ENCODE measurements around the gene RRP36. TPM values are rescaled to one million over a fixed set of nuclear protein-coding genes. Genes with fewer than 3 reads are reported as not detected.

The RRP36 gene
- 59.3 and 85.0 TPM in 2 replicates for total RNA-seq

GRCh38 chr6:43021270-43022047, at the start of gene RRP36:
RRP36 (plus strand) TSS chr6:43021623; CDS start chr6:43021655, 32 bp downstream.

GRCh38 chr6:42978839-42979522, 42.4 kb upstream of the RRP36 start, which contains the start of gene PEX6:
PEX6 (minus strand) TSS chr6:42979181; CDS start chr6:42979150, 31 bp downstream.

GRCh38 chr6:42984001-42984923, 37.2 kb upstream of the RRP36 start, which contains the start of gene PPP2R5D:
PPP2R5D (plus strand) TSS chr6:42984570; CDS start chr6:42984678, 108 bp downstream.

GRCh38 chr6:43013843-43014433, 7.5 kb upstream of the RRP36 start, which contains the start of the genes KLHDC3 and MEA1:
KLHDC3 (plus strand) TSS chr6:43014249; CDS start chr6:43017193, 2,944 bp downstream.
MEA1 (minus strand) TSS chr6:43013946; CDS start chr6:43013813, 133 bp downstream.

GRCh38 chr6:43053545-43054205, 32.3 kb downstream of the RRP36 start, which contains the start of gene CUL7:
CUL7 (minus strand) TSS chr6:43053851; CDS start chr6:43052788, 1,063 bp downstream.

GRCh38 chr6:43059168-43060033, 38.0 kb downstream of the RRP36 start, which contains the start of the genes KLC4 and MRPL2:
KLC4 (plus strand) TSS chr6:43059631; CDS start chr6:43061336, 1,705 bp downstream.
MRPL2 (minus strand) TSS chr6:43059434; CDS start chr6:43059381, 53 bp downstream.

GRCh38 chr6:43075670-43076463, 54.4 kb downstream of the RRP36 start, which contains the start of gene PTK7:
PTK7 (plus strand) TSS chr6:43076314; CDS start chr6:43076489, 175 bp downstream.

Other genes with a start within 250 kb of the RRP36 start
- gene BICRAL, start 239.6 kb upstream of the RRP36 start, total RNA-seq = 2.4 and 6.3 TPM in 2 replicates
- gene RPL7L1, start 142.0 kb upstream of the RRP36 start, total RNA-seq = 74.3 and 105 TPM in 2 replicates
- not detected in 2 replicates for gene PTCRA, start 105.6 kb upstream of the RRP36 start, total RNA-seq
- 26.6 and 41.3 TPM in 2 replicates for gene CNPY3, start 92.1 kb upstream of the RRP36 start, total RNA-seq
- under 0.01 TPM in 1 of 2 replicates, not detected in the other for gene GNMT, start 60.9 kb upstream of the RRP36 start, total RNA-seq
- gene PEX6, start 42.4 kb upstream of the RRP36 start, total RNA-seq = 18.1 and 25.6 TPM in 2 replicates
- gene PPP2R5D, start 37.1 kb upstream of the RRP36 start, total RNA-seq = 29.1 and 32.3 TPM in 2 replicates
- 38.9 and 39.6 TPM in 2 replicates for gene MEA1, start 7.7 kb upstream of the RRP36 start, total RNA-seq
- gene KLHDC3, start 7.4 kb upstream of the RRP36 start, total RNA-seq = 98.5 and 107 TPM in 2 replicates
- gene CUL7, start 32.2 kb downstream of the RRP36 start, total RNA-seq = 20.9 and 41.9 TPM in 2 replicates
- gene MRPL2, start 37.8 kb downstream of the RRP36 start, total RNA-seq = 12.0 and 17.6 TPM in 2 replicates
- 14.2 and 20.8 TPM in 2 replicates for gene KLC4, start 38.0 kb downstream of the RRP36 start, total RNA-seq
- 2.8 and 30.5 TPM in 2 replicates for gene PTK7, start 54.7 kb downstream of the RRP36 start, total RNA-seq
- 10.2 and 16.6 TPM in 2 replicates for gene SRF, start 149.6 kb downstream of the RRP36 start, total RNA-seq
- 20.1 and 40.0 TPM in 2 replicates for gene CUL9, start 160.6 kb downstream of the RRP36 start, total RNA-seq
- gene DNPH1, start 207.9 kb downstream of the RRP36 start, total RNA-seq = 25.9 and 36.3 TPM in 2 replicates
- under 0.01 and 0.06 TPM in 2 replicates for gene TTBK1, start 221.9 kb downstream of the RRP36 start, total RNA-seq